NCI-H526 (cell line): Measurements from ENCODE around the gene CLASP2.
"Not testable (repeated sequence)": the region's sequence is repeated elsewhere in the genome, so short reads cannot be mapped to it uniquely, and the experiment has no call there.

Experiments used
- DNase-seq, 2 experiments: peaks; one replicate each; lab custom pipeline; 2025; lab: John Stamatoyannopoulos, UW

CLASP2 gene

GRCh38 chr3:33453331-33453761 is 264.7 kb downstream of the CLASP2 start:
- DNase-seq = no peak

GRCh38 chr3:33451994-33452393 is 266.1 kb downstream of the CLASP2 start:
- DNase-seq = not testable (repeated sequence)

GRCh38 chr3:33447958-33448357 is 270.1 kb downstream of the CLASP2 start:
- DNase-seq = no peak

- DNase-seq = not testable (repeated sequence)
Observed at GRCh38 chr3:33447256-33447625, 270.8 kb downstream of the CLASP2 start.
